Activated CD8-positive, alpha-beta memory T cell treated with anti-CD3 and anti-CD28 coated beads for 36 hours (primary cell): ENCODE results near the gene ADD1. TPM values are rescaled to one million over a fixed set of nuclear protein-coding genes. Genes with fewer than 3 reads are reported as not detected.

Source experiments
- CTCF ChIA-PET: fragments of 350-600 bp; sonication (Branson Sonifier 250); formaldehyde crosslinking; loops from one replicate; lab custom pipeline; 2021; ENCODE audit warnings: antibody characterized with exemption; lab: Charles Lee
- POLR2A ChIA-PET: fragments of 350-600 bp; sonication (Branson Sonifier 250); formaldehyde crosslinking; loops from one replicate; lab custom pipeline; 2021; ENCODE audit warnings: antibody characterized with exemption; lab: Charles Lee
- total RNA-seq, 2 experiments: library from RNA; stranded (reverse); gene quantifications; one replicate each; pipeline ENCODE4 v1.2.3, GENCODE V29; 2021

The ADD1 gene
- total RNA-seq, 2 experiments from 2014 or later: 151 to 154 TPM

- POLR2A ChIA-PET: interaction anchor here (0.6 to 1.4 kb wide), 2 partner anchors 9 to 15 kb away, joined by 4 read pairs; no protein-coding TSS in a partner anchor
These were observed 78.9 kb downstream of the ADD1 start for GRCh38 chr4:2922453-2923101.

DNA sequence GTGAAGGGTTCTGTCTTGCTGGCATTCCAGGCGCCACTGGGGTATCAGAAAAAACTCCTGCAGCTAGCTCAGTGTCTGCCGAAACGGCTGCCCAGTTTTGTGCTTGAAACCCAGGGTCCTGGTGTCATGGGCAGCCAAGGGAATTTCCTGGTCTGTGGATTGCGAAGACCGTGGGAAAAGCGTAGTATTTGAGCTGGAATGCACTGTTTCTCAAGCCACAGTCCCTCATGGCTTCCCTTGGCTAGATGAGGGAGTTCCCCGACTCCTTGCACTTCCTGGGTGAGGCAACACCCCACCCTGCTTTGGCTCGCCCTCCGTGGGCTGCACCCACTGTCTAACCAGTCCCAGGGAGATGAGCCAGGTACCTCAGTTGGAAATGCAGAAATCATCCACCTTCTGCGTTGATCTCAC is 79.5 kb downstream of the ADD1 start:
- POLR2A ChIA-PET: interaction anchor here (0.6 to 1.4 kb wide), 2 partner anchors 9 to 15 kb away, joined by 4 read pairs; no protein-coding TSS in a partner anchor
- CTCF ChIA-PET: interaction anchor here (0.8 to 1.1 kb wide), 3 partner anchors 10 to 160 kb away, joined by 3 to 4 read pairs (median 3); no protein-coding TSS in a partner anchor

More at GRCh38 chr4:2922453-2923101, 78.9 kb downstream of the ADD1 start:
- CTCF ChIA-PET: interaction anchor here (0.8 to 1.0 kb wide), 2 partner anchors 10 to 31 kb away, joined by 3 read pairs; no protein-coding TSS in a partner anchor

DNA sequence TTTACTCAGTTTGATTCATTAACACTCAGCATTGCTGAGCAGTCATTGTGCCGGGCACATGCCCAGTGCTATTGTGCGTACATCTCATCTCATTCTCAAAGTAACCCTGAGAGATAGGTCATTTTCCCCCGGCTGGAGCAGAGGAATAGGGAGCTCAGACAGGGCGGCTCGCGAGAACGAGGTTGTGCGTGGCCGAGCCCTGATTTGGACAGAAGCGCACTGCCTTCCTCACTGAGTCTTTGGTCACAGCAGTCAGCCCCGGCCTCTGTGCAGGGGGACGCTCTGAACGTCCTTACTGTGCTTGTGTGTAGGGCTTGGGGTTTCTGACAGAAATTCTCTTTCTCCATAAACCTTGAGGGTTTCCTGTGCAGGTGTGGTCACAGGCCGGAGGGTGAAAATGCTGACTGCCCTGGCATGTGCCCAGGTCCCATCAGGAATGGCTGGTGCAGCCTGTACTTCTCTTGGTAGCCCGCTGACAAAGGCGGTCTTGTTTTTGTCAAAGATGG is 80.1 kb downstream of the ADD1 start:
- POLR2A ChIA-PET: interaction anchor here (1.4 kb wide), 1 partner anchor 8 kb away, joined by 4 read pairs; no protein-coding TSS in a partner anchor
- CTCF ChIA-PET: interaction anchor here (0.8 to 1.1 kb wide), 3 partner anchors 9 to 161 kb away, joined by 3 to 4 read pairs (median 4); no protein-coding TSS in a partner anchor

GRCh38 chr4:2924286-2924685 is 80.6 kb downstream of the ADD1 start:
- POLR2A ChIA-PET: no interaction called here
- CTCF ChIA-PET: interaction anchor here (0.8 to 1.7 kb wide), 3 partner anchors 30 to 161 kb away, joined by 3 to 4 read pairs (median 4); no protein-coding TSS in a partner anchor

- CTCF ChIA-PET: interaction anchor here (1.7 kb wide), 1 partner anchor 90 kb away, joined by 3 read pairs; no protein-coding TSS in a partner anchor
- POLR2A ChIA-PET: no interaction called here
These were observed 81.2 kb downstream of the ADD1 start for GRCh38 chr4:2924765-2925301.

DNA sequence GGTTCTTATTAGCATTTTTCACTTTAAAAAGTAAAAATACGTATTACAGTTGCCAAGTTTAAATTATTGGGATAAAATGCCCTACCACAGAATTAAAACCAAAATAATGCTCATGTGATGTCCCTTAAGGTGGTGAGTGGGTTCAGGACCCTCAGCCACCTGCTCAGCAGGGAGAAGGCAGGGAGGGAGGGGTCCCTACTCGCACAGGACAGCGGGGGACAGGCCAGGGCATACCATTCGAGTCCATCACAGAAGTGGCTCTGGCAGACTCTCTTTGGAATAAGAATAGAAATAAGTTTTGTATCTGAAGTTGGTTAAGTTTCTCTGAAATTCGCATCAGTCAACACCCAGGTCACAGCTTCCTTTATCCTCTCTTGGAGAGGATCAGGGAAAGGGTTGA is 81.9 kb downstream of the ADD1 start:
- CTCF ChIA-PET: interaction anchor here (1.7 kb wide), 1 partner anchor 90 kb away, joined by 3 read pairs; no protein-coding TSS in a partner anchor
- POLR2A ChIA-PET: no interaction called here

DNA sequence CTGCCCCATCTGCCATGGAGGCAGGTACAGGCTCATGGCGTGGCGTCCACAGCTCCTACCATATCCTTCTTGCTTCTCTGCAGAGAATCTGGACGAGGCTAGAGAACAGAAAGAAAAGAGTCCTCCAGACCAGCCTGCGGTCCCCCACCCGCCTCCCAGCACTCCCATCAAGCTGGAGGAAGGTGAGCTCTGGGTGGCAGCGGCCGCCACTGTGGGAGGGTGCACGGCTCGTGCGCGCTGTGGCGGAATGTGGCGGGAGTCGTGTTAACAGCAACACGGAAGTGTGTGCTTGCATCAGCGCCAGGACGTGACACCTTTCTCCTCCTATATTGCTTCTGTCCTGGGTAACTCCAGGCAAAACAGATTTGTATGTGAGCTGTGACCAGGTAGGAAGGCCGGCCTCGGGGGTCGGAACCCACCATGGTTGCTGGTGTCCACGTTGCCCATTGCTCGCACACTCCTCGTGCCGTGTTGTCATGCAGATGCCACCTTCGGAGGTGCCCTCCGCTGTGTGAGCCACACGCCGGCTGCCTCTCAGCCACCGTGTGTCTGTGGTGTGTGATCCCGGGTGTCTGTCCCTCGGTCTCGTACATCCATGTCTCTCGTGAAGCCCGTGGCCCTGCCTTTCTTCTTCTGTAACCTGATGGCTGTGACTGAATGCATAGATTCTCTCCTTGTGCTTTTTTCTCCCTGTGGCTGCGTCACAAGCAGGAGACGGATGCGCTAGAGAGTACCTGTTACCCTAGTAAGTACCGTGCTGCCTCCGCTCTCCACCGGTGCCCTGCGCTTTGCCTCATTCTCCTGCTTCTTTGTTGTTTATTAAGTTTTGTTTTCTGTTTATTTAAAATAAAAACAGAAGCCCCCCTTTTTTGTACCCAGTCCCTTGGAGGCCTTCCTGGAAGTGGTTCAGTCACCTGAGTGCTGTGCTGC is 82.6 kb downstream of the ADD1 start:
- CTCF ChIA-PET: interaction anchor here (1.7 kb wide), 1 partner anchor 91 kb away, joined by 3 read pairs; no protein-coding TSS in a partner anchor
- POLR2A ChIA-PET: no interaction called here

- ChIA-PET POLR2A (no interaction called here), CTCF (interaction anchor here (0.6 to 1.2 kb wide), 2 partner anchors 79 to 164 kb away, joined by 3 read pairs; no protein-coding TSS in a partner anchor)
These were observed 83.5 kb downstream of the ADD1 start for GRCh38 chr4:2927016-2927695.

- ChIA-PET CTCF (interaction anchor here (0.6 to 1.2 kb wide), 2 partner anchors 79 to 164 kb away, joined by 3 read pairs; no protein-coding TSS in a partner anchor), POLR2A (no interaction called here)
These were observed 84.0 kb downstream of the ADD1 start for GRCh38 chr4:2927696-2928075.

DNA sequence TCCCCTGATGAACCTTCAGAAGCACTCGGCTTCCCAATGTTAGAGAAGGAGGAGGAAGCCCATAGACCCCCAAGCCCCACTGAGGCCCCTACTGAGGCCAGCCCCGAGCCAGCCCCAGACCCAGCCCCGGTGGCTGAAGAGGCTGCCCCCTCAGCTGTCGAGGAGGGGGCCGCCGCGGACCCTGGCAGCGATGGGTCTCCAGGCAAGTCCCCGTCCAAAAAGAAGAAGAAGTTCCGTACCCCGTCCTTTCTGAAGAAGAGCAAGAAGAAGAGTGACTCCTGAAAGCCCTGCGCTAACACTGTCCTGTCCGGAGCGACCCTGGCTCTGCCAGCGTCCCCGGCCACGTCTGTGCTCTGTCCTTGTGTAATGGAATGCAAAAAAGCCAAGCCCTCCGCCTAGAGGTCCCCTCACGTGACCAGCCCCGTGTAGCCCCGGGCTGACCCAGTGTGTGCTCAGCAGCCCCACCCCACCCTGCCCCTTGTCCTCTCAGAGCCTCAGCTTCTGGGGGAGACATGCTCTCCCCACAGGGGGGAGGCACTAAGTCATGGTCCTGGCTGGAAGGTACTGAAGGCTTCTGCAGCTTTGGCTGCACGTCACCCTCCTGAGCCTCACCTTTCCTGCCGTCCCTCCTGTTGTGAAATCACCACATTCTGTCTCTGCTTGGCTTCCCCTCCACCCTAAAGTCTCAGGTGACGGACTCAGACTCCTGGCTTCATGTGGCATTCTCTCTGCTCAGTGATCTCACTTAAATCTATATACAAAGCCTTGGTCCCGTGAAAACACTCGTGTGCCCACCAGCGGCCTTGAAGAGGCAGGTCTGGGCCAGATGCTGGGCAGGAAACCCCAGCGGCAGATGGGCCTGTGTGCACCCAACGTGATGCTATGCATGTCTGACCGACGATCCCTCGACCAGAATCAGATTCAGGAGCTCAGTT is 84.9 kb downstream of the ADD1 start:
- POLR2A ChIA-PET: interaction anchor here (0.6 kb wide), 2 partner anchors 16 to 156 kb away, joined by 3 read pairs; no protein-coding TSS in a partner anchor
- CTCF ChIA-PET: interaction anchor here (1.2 to 1.4 kb wide), 2 partner anchors 26 to 80 kb away, joined by 3 read pairs; no protein-coding TSS in a partner anchor

GRCh38 chr4:2929469-2929868 is 85.8 kb downstream of the ADD1 start:
- POLR2A ChIA-PET: interaction anchor here (0.6 kb wide), 1 partner anchor 155 kb away, joined by 3 read pairs; no protein-coding TSS in a partner anchor
- CTCF ChIA-PET: interaction anchor here (1.4 kb wide), 1 partner anchor 25 kb away, joined by 3 read pairs; no protein-coding TSS in a partner anchor

DNA sequence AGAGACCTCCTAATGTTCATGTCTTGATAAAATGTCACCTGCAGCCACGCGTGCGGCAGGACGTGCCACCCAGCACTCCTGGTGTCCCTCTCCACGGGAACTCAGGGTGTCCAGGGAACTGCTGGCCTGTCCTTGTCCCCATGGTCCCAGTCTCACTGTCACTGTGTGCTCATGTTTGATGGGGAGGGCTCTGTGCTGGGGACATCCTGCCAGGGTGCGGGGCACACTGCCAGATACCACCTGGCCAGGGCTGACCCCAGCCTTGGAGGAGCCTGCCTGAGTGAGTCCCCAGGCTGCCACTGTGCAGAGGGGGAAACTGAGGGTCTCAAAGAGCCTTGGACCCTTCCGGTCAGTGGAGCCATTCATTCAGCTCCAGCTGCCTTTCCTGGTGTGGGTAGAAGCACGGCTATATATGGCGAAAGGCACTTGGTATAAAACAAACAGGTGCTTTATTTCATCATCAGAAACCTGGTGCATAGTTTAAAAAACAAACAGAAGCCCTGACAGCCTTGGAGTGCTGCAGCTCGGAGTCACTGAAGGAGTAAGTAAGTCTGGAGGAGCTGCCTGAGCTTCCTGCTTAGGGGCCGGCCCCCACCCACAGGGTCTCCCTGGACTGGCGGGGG is 86.6 kb downstream of the ADD1 start:
- CTCF ChIA-PET: interaction anchor here (0.5 to 1.4 kb wide), 2 partner anchors 12 to 24 kb away, joined by 3 read pairs; no protein-coding TSS in a partner anchor
- POLR2A ChIA-PET: no interaction called here

- CTCF ChIA-PET: no interaction called here
- POLR2A ChIA-PET: interaction anchor here (1.0 kb wide), 1 partner anchor 8 kb away, joined by 4 read pairs; no protein-coding TSS in a partner anchor
These were observed 87.3 kb downstream of the ADD1 start for GRCh38 chr4:2930758-2931511.

DNA sequence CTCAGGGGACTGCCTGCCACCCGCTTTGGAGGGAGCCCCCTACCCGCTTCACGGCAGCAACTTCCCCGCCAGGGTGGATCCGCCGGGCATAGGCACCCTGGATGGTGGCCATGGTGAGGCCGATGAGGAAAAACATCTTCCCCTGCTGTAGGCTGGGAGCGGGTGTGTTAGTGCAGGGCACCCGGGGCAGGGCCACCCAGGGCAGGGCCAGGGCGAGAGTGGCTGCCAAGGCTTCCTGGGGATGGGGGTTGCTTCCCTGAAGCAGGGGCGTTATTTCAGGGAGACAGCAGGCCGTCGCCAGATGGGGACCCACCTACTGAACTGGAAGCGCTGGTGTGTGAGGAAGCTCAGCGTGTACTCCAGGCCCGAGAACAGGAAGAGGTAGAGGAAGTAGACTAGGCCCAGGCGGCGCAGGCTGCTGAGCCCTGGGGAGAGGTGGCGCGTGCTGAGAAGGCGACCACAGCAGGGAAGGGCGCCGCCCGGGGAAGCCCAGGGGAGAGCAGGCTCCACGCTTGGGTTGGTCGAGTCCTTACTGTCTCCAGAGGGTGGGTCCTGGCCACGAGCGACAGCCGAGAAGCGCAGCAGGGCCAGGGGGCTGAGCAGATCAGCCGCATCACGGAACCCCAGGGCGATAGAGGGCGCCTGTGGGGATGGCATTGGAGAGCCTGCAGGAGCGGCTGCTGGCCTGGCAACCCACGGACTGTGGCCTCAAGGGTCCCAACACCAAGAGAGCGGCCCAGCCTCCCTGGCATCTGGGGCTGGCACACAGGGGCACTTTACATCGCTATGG is 88.1 kb downstream of the ADD1 start:
- CTCF ChIA-PET: no interaction called here

More for the DNA sequence above, 88.1 kb downstream of the ADD1 start:
- POLR2A ChIA-PET: interaction anchor here (1.0 kb wide), 2 partner anchors 9 to 133 kb away, joined by 4 read pairs; no protein-coding TSS in a partner anchor
